Measurements from ENCODE around the gene ALKBH1.

DNA sequence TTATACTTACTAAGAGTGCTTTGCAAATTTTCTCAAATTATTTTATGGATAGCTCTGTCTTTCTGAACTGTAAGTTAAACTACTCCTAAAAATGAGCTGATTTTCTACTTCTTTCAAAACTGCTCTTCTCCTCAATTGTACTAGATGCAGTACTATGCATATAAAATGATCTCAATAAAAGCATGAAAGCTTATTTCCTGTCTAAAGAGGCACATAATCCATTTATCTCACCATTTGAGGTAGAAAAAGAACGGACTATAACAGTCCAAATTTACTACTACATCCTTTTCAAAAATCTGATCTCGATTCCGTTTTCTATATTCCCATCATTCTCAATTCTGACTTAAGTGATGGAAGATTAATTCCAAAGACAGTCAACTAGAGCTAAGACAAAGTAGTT, 14.5 kb upstream of the ALKBH1 start:
- TF ChIP-seq, protein P1, sequence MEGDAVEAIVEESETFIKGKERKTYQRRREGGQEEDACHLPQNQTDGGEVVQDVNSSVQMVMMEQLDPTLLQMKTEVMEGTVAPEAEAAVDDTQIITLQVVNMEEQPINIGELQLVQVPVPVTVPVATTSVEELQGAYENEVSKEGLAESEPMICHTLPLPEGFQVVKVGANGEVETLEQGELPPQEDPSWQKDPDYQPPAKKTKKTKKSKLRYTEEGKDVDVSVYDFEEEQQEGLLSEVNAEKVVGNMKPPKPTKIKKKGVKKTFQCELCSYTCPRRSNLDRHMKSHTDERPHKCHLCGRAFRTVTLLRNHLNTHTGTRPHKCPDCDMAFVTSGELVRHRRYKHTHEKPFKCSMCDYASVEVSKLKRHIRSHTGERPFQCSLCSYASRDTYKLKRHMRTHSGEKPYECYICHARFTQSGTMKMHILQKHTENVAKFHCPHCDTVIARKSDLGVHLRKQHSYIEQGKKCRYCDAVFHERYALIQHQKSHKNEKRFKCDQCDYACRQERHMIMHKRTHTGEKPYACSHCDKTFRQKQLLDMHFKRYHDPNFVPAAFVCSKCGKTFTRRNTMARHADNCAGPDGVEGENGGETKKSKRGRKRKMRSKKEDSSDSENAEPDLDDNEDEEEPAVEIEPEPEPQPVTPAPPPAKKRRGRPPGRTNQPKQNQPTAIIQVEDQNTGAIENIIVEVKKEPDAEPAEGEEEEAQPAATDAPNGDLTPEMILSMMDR (IDR thresholded peaks at IDR 0.05; ENCODE audit: poor library complexity, severe bottlenecking) = no peak
- no peak for TF ChIP-seq POLR2AphosphoS5 (IDR thresholded peaks at IDR 0.05)
- no peak for TF ChIP-seq RAD21 (conservative IDR thresholded peaks at IDR 0.05)

Measured in neural cell (in vitro differentiated cells).